ENCODE results near the gene CLHC1. TPM values are rescaled to one million over a fixed set of nuclear protein-coding genes. Genes with fewer than 3 reads are reported as not detected.

Gene CLHC1
- total and polyA plus RNA-seq, 2 of the 8 experiments (the other 6 are each of a cell fraction or from before 2014, with no cell fraction given), result 2.6 to 10.8 TPM

DNA sequence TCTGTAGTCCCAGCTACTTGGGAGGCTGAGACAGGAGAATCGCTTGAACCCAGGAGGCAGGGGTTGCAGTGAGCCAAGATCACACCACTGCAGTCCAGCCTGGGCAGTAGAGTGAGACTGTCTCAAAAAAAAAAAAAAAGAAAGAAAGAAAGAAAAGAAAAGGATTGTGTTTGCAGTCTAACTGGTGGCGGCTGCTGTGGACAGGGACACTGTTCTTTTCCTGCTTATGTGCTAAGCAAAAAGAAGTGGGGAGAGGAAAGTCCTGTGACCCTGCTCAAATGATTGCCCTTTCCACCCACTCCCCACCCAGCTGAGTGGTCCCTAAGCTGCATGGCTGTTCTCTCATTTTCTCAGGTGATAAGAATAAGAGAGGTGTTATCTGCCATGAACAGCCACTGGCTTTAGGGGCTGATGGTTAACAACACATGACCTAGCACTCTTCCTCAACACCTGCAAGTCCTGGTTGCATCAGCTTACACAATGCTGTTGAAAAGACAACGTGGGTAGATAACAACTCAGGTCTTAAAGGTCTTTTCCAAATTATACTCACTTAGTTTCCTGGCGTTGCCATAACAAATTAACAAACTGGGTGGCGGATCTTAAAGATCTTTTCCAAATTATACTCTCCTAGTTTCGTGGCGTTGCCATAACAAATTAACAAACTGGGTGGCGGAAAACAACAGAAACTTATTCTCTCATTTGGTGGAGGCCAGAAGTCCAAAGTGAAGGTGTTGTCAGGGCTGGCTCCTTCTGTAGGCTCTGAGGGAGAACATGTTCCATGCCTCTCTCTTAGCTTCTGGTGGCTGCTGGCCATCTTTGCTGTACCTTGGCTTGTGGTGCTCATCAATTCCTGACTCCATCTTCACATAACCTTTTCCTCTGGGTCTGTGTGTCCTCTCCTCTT, 91.5 kb downstream of the CLHC1 start (continued):
- no peak for TF ChIP-seq EGR1 (IDR thresholded peaks at IDR 0.05; ENCODE audit: borderline replicate concordance, low read depth, low read length)
- TF ChIP-seq SRF (IDR thresholded peaks at IDR 0.05; ENCODE audit: low read depth, low read length), result no peak
- TF ChIP-seq CREB1 (IDR thresholded peaks at IDR 0.05), result no peak
- no peak for TF ChIP-seq BRCA1 (IDR thresholded peaks at IDR 0.05; ENCODE audit: low read depth, low read length)
- TF ChIP-seq, protein P1, sequence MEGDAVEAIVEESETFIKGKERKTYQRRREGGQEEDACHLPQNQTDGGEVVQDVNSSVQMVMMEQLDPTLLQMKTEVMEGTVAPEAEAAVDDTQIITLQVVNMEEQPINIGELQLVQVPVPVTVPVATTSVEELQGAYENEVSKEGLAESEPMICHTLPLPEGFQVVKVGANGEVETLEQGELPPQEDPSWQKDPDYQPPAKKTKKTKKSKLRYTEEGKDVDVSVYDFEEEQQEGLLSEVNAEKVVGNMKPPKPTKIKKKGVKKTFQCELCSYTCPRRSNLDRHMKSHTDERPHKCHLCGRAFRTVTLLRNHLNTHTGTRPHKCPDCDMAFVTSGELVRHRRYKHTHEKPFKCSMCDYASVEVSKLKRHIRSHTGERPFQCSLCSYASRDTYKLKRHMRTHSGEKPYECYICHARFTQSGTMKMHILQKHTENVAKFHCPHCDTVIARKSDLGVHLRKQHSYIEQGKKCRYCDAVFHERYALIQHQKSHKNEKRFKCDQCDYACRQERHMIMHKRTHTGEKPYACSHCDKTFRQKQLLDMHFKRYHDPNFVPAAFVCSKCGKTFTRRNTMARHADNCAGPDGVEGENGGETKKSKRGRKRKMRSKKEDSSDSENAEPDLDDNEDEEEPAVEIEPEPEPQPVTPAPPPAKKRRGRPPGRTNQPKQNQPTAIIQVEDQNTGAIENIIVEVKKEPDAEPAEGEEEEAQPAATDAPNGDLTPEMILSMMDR (IDR thresholded peaks at IDR 0.05; ENCODE audit: control extremely low read depth in 1 of 3, insufficient read depth in 1 of 3, low read depth in 1 of 3, low read length in 3 of 3), result no peak
- no peak for TF ChIP-seq TBP (IDR thresholded peaks at IDR 0.05; ENCODE audit: low read depth, low read length)
- TF ChIP-seq TAF7 (optimal IDR thresholded peaks at IDR 0.05; ENCODE audit: borderline replicate concordance, low read depth, low read length), result no peak
- no peak for TF ChIP-seq EP300 (IDR thresholded peaks at IDR 0.05; ENCODE audit: borderline replicate concordance in 1 of 2, low read depth in 2 of 2, low read length in 2 of 2)
- TF ChIP-seq, protein P2, sequence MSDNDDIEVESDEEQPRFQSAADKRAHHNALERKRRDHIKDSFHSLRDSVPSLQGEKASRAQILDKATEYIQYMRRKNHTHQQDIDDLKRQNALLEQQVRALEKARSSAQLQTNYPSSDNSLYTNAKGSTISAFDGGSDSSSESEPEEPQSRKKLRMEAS (IDR thresholded peaks at IDR 0.05), result no peak
